Subcutaneous abdominal adipose tissue (tissue), 5 donors: Measurements from ENCODE around the gene ZNF488.

ENCODE experiments used
- H3K27ac ChIP-seq: one replicate; pipeline ENCODE4 v1.7.0; 2013; ENCODE audit warnings: low read depth, mild to moderate bottlenecking, inconsistent platforms, low read length, moderate library complexity
- H3K27me3 ChIP-seq, 5 donors: one replicate each; pipeline ENCODE4 v1.7.0; 2013; ENCODE audit warnings: low read length in 5 of 5, inconsistent platforms in 1 of 5; ENCODE audit not compliant: control insufficient read depth in 5 of 5, insufficient read depth in 4 of 5
- H3K36me3 ChIP-seq, 5 donors: one replicate each; pipeline ENCODE4 v1.7.0; 2013; ENCODE audit warnings: low read length in 5 of 5; ENCODE audit not compliant: control insufficient read depth in 5 of 5, insufficient read depth in 5 of 5
- H3K4me1 ChIP-seq, 5 donors: one replicate each; pipeline ENCODE4 v1.7.0; 2013; ENCODE audit warnings: low read length in 5 of 5, mild to moderate bottlenecking in 3 of 5, moderate library complexity in 1 of 5; ENCODE audit not compliant: control insufficient read depth in 5 of 5, insufficient read depth in 5 of 5
- H3K4me3 ChIP-seq, 5 donors: one replicate each; pipeline ENCODE4 v1.7.0; 2013; ENCODE audit warnings: low read length in 5 of 5, low read depth in 1 of 5
- H3K9ac ChIP-seq, 5 donors: one replicate each; pipeline ENCODE4 v1.7.0; 2013; ENCODE audit warnings: low read length in 5 of 5, mild to moderate bottlenecking in 4 of 5, moderate library complexity in 3 of 5
- H3K9me3 ChIP-seq, 5 donors: one replicate each; pipeline ENCODE4 v1.7.0; 2013; ENCODE audit warnings: low read length in 5 of 5; ENCODE audit not compliant: control insufficient read depth in 5 of 5
- donor health status: healthy.
- donor health status: healthy.
- donor health status: healthy.
- donor health status: healthy.
- donor health status: healthy.

The ZNF488 gene

GRCh38 chr10:47384148-47384921 is at the start of gene ZNF488:
Gene ZNF488 (minus strand): TSS chr10:47384293. CDS start chr10:47368829, 15,464 bp downstream.
- peak within 1 kb of the TSS; percentile 58 to 79 (median 71) for H3K4me3 ChIP-seq
- H3K27me3 ChIP-seq: no peaks in the 10 kb centered on the region
- peak within 1 kb of the TSS; percentile 28 to 79 (median 70) for H3K9ac ChIP-seq
- H3K27ac ChIP-seq: peak within 1 kb of the TSS; percentile 70
- H3K9me3 ChIP-seq: peaks cover 0 to 3% (median 0%) of the 10 kb centered on the region in 5 donors
- peaks cover 0 to 13% (median 9%) of the 10 kb centered on the region in 5 donors for H3K4me1 ChIP-seq
- H3K36me3 ChIP-seq: no peaks in the 10 kb centered on the region

- Histone ChIP-seq H3K27ac (no peak overlapping the region), H3K4me1 (no peaks in the 10 kb centered on the region), H3K9me3 (no peaks in the 10 kb centered on the region), H3K4me3 (no peak overlapping the region), H3K36me3 (no peaks in the 10 kb centered on the region), H3K9ac (no peak overlapping the region), H3K27me3 (no peaks in the 10 kb centered on the region)
These were observed 41.8 kb upstream of the ZNF488 start for GRCh38 chr10:47425813-47426419.

GRCh38 chr10:47424231-47424630 is 40.1 kb upstream of the ZNF488 start:
- Histone ChIP-seq H3K27me3 (no peaks in the 10 kb centered on the region), H3K9me3 (no peaks in the 10 kb centered on the region), H3K36me3 (no peaks in the 10 kb centered on the region), H3K4me1 (no peaks in the 10 kb centered on the region), H3K27ac (no peak overlapping the region), H3K4me3 (no peak overlapping the region), H3K9ac (no peak overlapping the region)

GRCh38 chr10:47423476-47423875 is 39.4 kb upstream of the ZNF488 start:
- H3K27me3 ChIP-seq: no peaks in the 10 kb centered on the region

GRCh38 chr10:47421057-47421952 is 37.2 kb upstream of the ZNF488 start:
- H3K9me3 ChIP-seq: no peaks in the 10 kb centered on the region
- no peak overlapping the region for H3K27ac ChIP-seq
- no peaks in the 10 kb centered on the region for H3K27me3 ChIP-seq
- H3K4me3 ChIP-seq: no peak overlapping the region
- H3K36me3 ChIP-seq: no peaks in the 10 kb centered on the region
- no peak overlapping the region for H3K9ac ChIP-seq
- no peaks in the 10 kb centered on the region for H3K4me1 ChIP-seq

More at GRCh38 chr10:47423476-47423875, 39.4 kb upstream of the ZNF488 start:
- no peak overlapping the region for H3K9ac ChIP-seq
- no peak overlapping the region for H3K27ac ChIP-seq
- no peak overlapping the region for H3K4me3 ChIP-seq
- H3K4me1 ChIP-seq: no peaks in the 10 kb centered on the region
- H3K9me3 ChIP-seq: no peaks in the 10 kb centered on the region
- H3K36me3 ChIP-seq: no peaks in the 10 kb centered on the region

- Histone ChIP-seq H3K9ac (no peak overlapping the region), H3K4me1 (no peaks in the 10 kb centered on the region), H3K36me3 (no peaks in the 10 kb centered on the region), H3K27ac (no peak overlapping the region), H3K4me3 (no peak overlapping the region), H3K27me3 (no peaks in the 10 kb centered on the region), H3K9me3 (no peaks in the 10 kb centered on the region)
These were observed 36.4 kb upstream of the ZNF488 start for GRCh38 chr10:47420305-47421056.

GRCh38 chr10:47419421-47419820 is 35.3 kb upstream of the ZNF488 start:
- Histone ChIP-seq H3K9me3 (no peaks in the 10 kb centered on the region), H3K4me1 (no peaks in the 10 kb centered on the region), H3K36me3 (no peaks in the 10 kb centered on the region), H3K4me3 (no peak overlapping the region), H3K27ac (no peak overlapping the region), H3K9ac (no peak overlapping the region), H3K27me3 (no peaks in the 10 kb centered on the region)

- no peak overlapping the region for H3K27ac ChIP-seq
- H3K27me3 ChIP-seq: no peaks in the 10 kb centered on the region
- no peaks in the 10 kb centered on the region for H3K4me1 ChIP-seq
- H3K9ac ChIP-seq: no peak overlapping the region
- no peak overlapping the region for H3K4me3 ChIP-seq
- no peaks in the 10 kb centered on the region for H3K36me3 ChIP-seq
- H3K9me3 ChIP-seq: no peaks in the 10 kb centered on the region
These were observed 34.9 kb upstream of the ZNF488 start for GRCh38 chr10:47418966-47419365.

GRCh38 chr10:47418321-47418720 is 34.2 kb upstream of the ZNF488 start:
- Histone ChIP-seq H3K4me1 (no peaks in the 10 kb centered on the region), H3K9me3 (no peaks in the 10 kb centered on the region), H3K9ac (no peak overlapping the region), H3K27me3 (no peaks in the 10 kb centered on the region), H3K36me3 (no peaks in the 10 kb centered on the region), H3K27ac (no peak overlapping the region), H3K4me3 (no peak overlapping the region)
